ENCODE results near the gene GUK1. TPM values are rescaled to one million over a fixed set of nuclear protein-coding genes. Genes with fewer than 3 reads are reported as not detected.

GUK1 gene
- total RNA-seq, 1 donor from 2014 or later, result 136 TPM

GRCh38 chr1:228162286-228163006, 22.4 kb downstream of the GUK1 start:
- Mint-ChIP-seq H3K4me1 (peaks cover 14% of the 10 kb centered on the region), H3K9me3 (no peaks in the 10 kb centered on the region), H3K4me3 (no peak overlapping the region), H3K27ac (peak overlapping the region; percentile 82), H3K27me3 (ENCODE audit: low read depth) (no peaks in the 10 kb centered on the region), H3K36me3 (no peaks in the 10 kb centered on the region)
- peak in 1 of 2 experiments; percentile 16 for DNase-seq (ENCODE audit: low spot score in 2 of 2, unreplicated experiment in 2 of 2)
- TF ChIP-seq CTCF (IDR thresholded peaks at IDR 0.05; ENCODE audit: unreplicated experiment), result no peak

- Mint-ChIP-seq H3K4me3 (no peak overlapping the region), H3K27ac (peak overlapping the region; percentile 91), H3K36me3 (no peaks in the 10 kb centered on the region), H3K4me1 (peaks cover 18% of the 10 kb centered on the region), H3K27me3 (ENCODE audit: low read depth) (no peaks in the 10 kb centered on the region), H3K9me3 (no peaks in the 10 kb centered on the region)
- no peak for TF ChIP-seq CTCF (IDR thresholded peaks at IDR 0.05; ENCODE audit: unreplicated experiment)
- DNase-seq (ENCODE audit: low spot score in 2 of 2, unreplicated experiment in 2 of 2), result peak in 1 of 2 experiments; percentile 56
These were observed 23.1 kb downstream of the GUK1 start for GRCh38 chr1:228163007-228163753.

GRCh38 chr1:228163776-228164519, 23.9 kb downstream of the GUK1 start:
- peaks cover 18% of the 10 kb centered on the region for H3K4me1 Mint-ChIP-seq
- no peaks in the 10 kb centered on the region for H3K9me3 Mint-ChIP-seq
- no peak for DNase-seq (ENCODE audit: low spot score in 2 of 2, unreplicated experiment in 2 of 2)
- no peak for TF ChIP-seq CTCF (IDR thresholded peaks at IDR 0.05; ENCODE audit: unreplicated experiment)
- H3K36me3 Mint-ChIP-seq, result no peaks in the 10 kb centered on the region
- H3K27ac Mint-ChIP-seq, result peak overlapping the region; percentile 91
- H3K27me3 Mint-ChIP-seq (ENCODE audit: low read depth), result no peaks in the 10 kb centered on the region
- H3K4me3 Mint-ChIP-seq, result peak overlapping the region; percentile 49

- Mint-ChIP-seq H3K27ac (peak overlapping the region; percentile 97), H3K4me1 (peaks cover 18% of the 10 kb centered on the region), H3K36me3 (no peaks in the 10 kb centered on the region), H3K27me3 (ENCODE audit: low read depth) (no peaks in the 10 kb centered on the region), H3K9me3 (no peaks in the 10 kb centered on the region), H3K4me3 (peak overlapping the region; percentile 78)
- TF ChIP-seq CTCF (IDR thresholded peaks at IDR 0.05; ENCODE audit: unreplicated experiment), result no peak
- DNase-seq (ENCODE audit: low spot score in 2 of 2, unreplicated experiment in 2 of 2), result no peak
These were observed 24.7 kb downstream of the GUK1 start for GRCh38 chr1:228164561-228165371.
